Stimulated activated effector memory CD8-positive, alpha-beta T cell treated with anti-CD3 and anti-CD28 coated beads, Interleukin-12 subunit alpha, Interleukin-12 subunit beta, amount 100 ng/mL, for 72 hours (primary cell): Measurements from ENCODE around the gene BHMT2.

Source experiments
- ATAC-seq: fragments of 150-1000 bp; cut with Tn5 transposase; 2 replicates; pipeline ENCODE4 v1.10.0; 2021
- DNase-seq, 2 donors: peaks; one replicate each; pipeline ENCODE4 v3.0.0; 2021 to 2022; ENCODE audit warnings: low spot score in 2 of 2
- H3K27ac Mint-ChIP-seq: one replicate; pipeline ENCODE4 v1.8.0; 2022; ENCODE audit warnings: mild to moderate bottlenecking, mixed read lengths
- H3K36me3 Mint-ChIP-seq: one replicate; pipeline ENCODE4 v1.8.0; 2022; ENCODE audit warnings: mild to moderate bottlenecking, mixed read lengths
- H3K4me1 Mint-ChIP-seq: one replicate; pipeline ENCODE4 v1.8.0; 2022; ENCODE audit warnings: mixed read lengths
- H3K4me3 Mint-ChIP-seq: one replicate; pipeline ENCODE4 v1.8.0; 2022; ENCODE audit warnings: mild to moderate bottlenecking, mixed read lengths
- H3K9me3 Mint-ChIP-seq: one replicate; pipeline ENCODE4 v1.8.0; 2022; ENCODE audit warnings: mixed read lengths

Gene BHMT2

GRCh38 chr5:79088507-79088906 is 18.9 kb downstream of the BHMT2 start:
- DNase-seq = no peak
- Mint-ChIP-seq H3K27ac (no peak overlapping the region), H3K4me3 (no peak overlapping the region), H3K4me1 (no peaks in the 10 kb centered on the region), H3K36me3 (no peaks in the 10 kb centered on the region), H3K9me3 (no peaks in the 10 kb centered on the region)
- no peak for ATAC-seq

- Mint-ChIP-seq H3K4me3 (no peak overlapping the region), H3K9me3 (no peaks in the 10 kb centered on the region), H3K27ac (no peak overlapping the region), H3K4me1 (no peaks in the 10 kb centered on the region), H3K36me3 (no peaks in the 10 kb centered on the region)
- DNase-seq (no peak), ATAC-seq (no peak)
These were observed 21.5 kb downstream of the BHMT2 start for GRCh38 chr5:79091064-79091463.

GRCh38 chr5:79093762-79094161 is 24.2 kb downstream of the BHMT2 start:
- Mint-ChIP-seq H3K27ac (no peak overlapping the region), H3K4me3 (no peak overlapping the region), H3K9me3 (no peaks in the 10 kb centered on the region), H3K4me1 (no peaks in the 10 kb centered on the region), H3K36me3 (no peaks in the 10 kb centered on the region)
- ATAC-seq (no peak), DNase-seq (no peak)

GRCh38 chr5:79105868-79106267 is 36.3 kb downstream of the BHMT2 start:
- ATAC-seq = no peak
- no peaks in the 10 kb centered on the region for H3K36me3 Mint-ChIP-seq
- no peaks in the 10 kb centered on the region for H3K9me3 Mint-ChIP-seq
- DNase-seq = no peak
- no peaks in the 10 kb centered on the region for H3K4me1 Mint-ChIP-seq
- H3K27ac Mint-ChIP-seq = no peak overlapping the region
- H3K4me3 Mint-ChIP-seq = no peak overlapping the region

GRCh38 chr5:79107020-79107796 is 37.6 kb downstream of the BHMT2 start:
- H3K4me3 Mint-ChIP-seq = no peak overlapping the region
- ATAC-seq = no peak
- no peaks in the 10 kb centered on the region for H3K36me3 Mint-ChIP-seq
- no peaks in the 10 kb centered on the region for H3K4me1 Mint-ChIP-seq
- no peaks in the 10 kb centered on the region for H3K9me3 Mint-ChIP-seq
- no peak for DNase-seq
- no peak overlapping the region for H3K27ac Mint-ChIP-seq

- H3K9me3 Mint-ChIP-seq = no peaks in the 10 kb centered on the region
- ATAC-seq (no peak), DNase-seq (no peak)
- H3K4me1 Mint-ChIP-seq = no peaks in the 10 kb centered on the region
- H3K36me3 Mint-ChIP-seq = no peaks in the 10 kb centered on the region
- no peak overlapping the region for H3K4me3 Mint-ChIP-seq
- H3K27ac Mint-ChIP-seq = no peak overlapping the region
These were observed 38.5 kb downstream of the BHMT2 start for GRCh38 chr5:79108086-79108485.

- Mint-ChIP-seq H3K4me3 (no peak overlapping the region), H3K36me3 (no peaks in the 10 kb centered on the region), H3K9me3 (no peaks in the 10 kb centered on the region), H3K27ac (no peak overlapping the region), H3K4me1 (no peaks in the 10 kb centered on the region)
- DNase-seq = no peak
- ATAC-seq = no peak
These were observed 39.2 kb downstream of the BHMT2 start for GRCh38 chr5:79108792-79109191.

- DNase-seq = no peak
- H3K4me1 Mint-ChIP-seq = no peaks in the 10 kb centered on the region
- ATAC-seq = peak; percentile 63
- no peak overlapping the region for H3K4me3 Mint-ChIP-seq
- H3K9me3 Mint-ChIP-seq = no peaks in the 10 kb centered on the region
- H3K27ac Mint-ChIP-seq = no peak overlapping the region
- H3K36me3 Mint-ChIP-seq = no peaks in the 10 kb centered on the region
These were observed 40.2 kb downstream of the BHMT2 start for GRCh38 chr5:79109527-79110492.

GRCh38 chr5:79111387-79111959 is 41.9 kb downstream of the BHMT2 start, which contains the start of gene BHMT:
BHMT (plus strand) TSS chr5:79111809; CDS start chr5:79111886, 77 bp downstream.
- no peak for DNase-seq
- no peak for ATAC-seq
- Mint-ChIP-seq H3K27ac (no peak within 1 kb of the TSS), H3K9me3 (no peaks in the 10 kb centered on the region), H3K4me1 (no peaks in the 10 kb centered on the region), H3K4me3 (no peak within 1 kb of the TSS), H3K36me3 (no peaks in the 10 kb centered on the region)

- DNase-seq (no peak), ATAC-seq (peak; percentile 21)
- no peak overlapping the region for H3K27ac Mint-ChIP-seq
- H3K36me3 Mint-ChIP-seq = no peaks in the 10 kb centered on the region
- no peaks in the 10 kb centered on the region for H3K9me3 Mint-ChIP-seq
- H3K4me3 Mint-ChIP-seq = no peak overlapping the region
- no peaks in the 10 kb centered on the region for H3K4me1 Mint-ChIP-seq
These were observed 42.6 kb downstream of the BHMT2 start for GRCh38 chr5:79111960-79112702.

GRCh38 chr5:79112703-79113058 is 43.1 kb downstream of the BHMT2 start:
- ATAC-seq (no peak), DNase-seq (no peak)
- H3K36me3 Mint-ChIP-seq = no peaks in the 10 kb centered on the region
- no peak overlapping the region for H3K27ac Mint-ChIP-seq
- no peaks in the 10 kb centered on the region for H3K4me1 Mint-ChIP-seq
- no peaks in the 10 kb centered on the region for H3K9me3 Mint-ChIP-seq
- H3K4me3 Mint-ChIP-seq = no peak overlapping the region

GRCh38 chr5:79119486-79119885 is 49.9 kb downstream of the BHMT2 start:
- Mint-ChIP-seq H3K36me3 (no peaks in the 10 kb centered on the region), H3K4me1 (no peaks in the 10 kb centered on the region), H3K9me3 (no peaks in the 10 kb centered on the region), H3K4me3 (no peak overlapping the region), H3K27ac (no peak overlapping the region)
- ATAC-seq (no peak), DNase-seq (no peak)

- H3K9me3 Mint-ChIP-seq = no peaks in the 10 kb centered on the region
- no peak overlapping the region for H3K27ac Mint-ChIP-seq
- ATAC-seq (no peak), DNase-seq (no peak)
- no peak overlapping the region for H3K4me3 Mint-ChIP-seq
- no peaks in the 10 kb centered on the region for H3K4me1 Mint-ChIP-seq
- no peaks in the 10 kb centered on the region for H3K36me3 Mint-ChIP-seq
These were observed 50.7 kb downstream of the BHMT2 start for GRCh38 chr5:79120221-79120620.

- Mint-ChIP-seq H3K27ac (no peak overlapping the region), H3K36me3 (no peaks in the 10 kb centered on the region), H3K4me3 (no peak overlapping the region), H3K4me1 (no peaks in the 10 kb centered on the region), H3K9me3 (no peaks in the 10 kb centered on the region)
- ATAC-seq (no peak), DNase-seq (no peak)
These were observed 53.4 kb downstream of the BHMT2 start for GRCh38 chr5:79122973-79123372.

GRCh38 chr5:79124607-79125006 is 55.0 kb downstream of the BHMT2 start:
- no peak overlapping the region for H3K27ac Mint-ChIP-seq
- DNase-seq = no peak
- ATAC-seq = no peak

More at GRCh38 chr5:79124607-79125006, 55.0 kb downstream of the BHMT2 start:
- Mint-ChIP-seq H3K4me3 (no peak overlapping the region), H3K36me3 (no peaks in the 10 kb centered on the region), H3K4me1 (no peaks in the 10 kb centered on the region), H3K9me3 (no peaks in the 10 kb centered on the region)
